SK-N-SH treated with all-trans-retinoic acid at 6 μM for 48 hours (cell line): Measurements from ENCODE around the gene FMN1.

Experiments
- ATAC-seq: fragments of 200-7000 bp; cut with Tn5 transposase; 3 replicates; pipeline ENCODE4 v1.9.1; 2020; ENCODE audit warnings: mild to moderate bottlenecking, moderate library complexity
- ARNTL ChIP-seq: fragments of 450-650 bp; formaldehyde crosslinking; IDR thresholded peaks from 2 replicates; pipeline ENCODE4 v1.5.0; 2020; ENCODE audit warnings: low read depth, mild to moderate bottlenecking, moderate library complexity, borderline replicate concordance
- BACH2 ChIP-seq: fragments of 250-450 bp; sonication (Bioruptor Pico); IDR thresholded peaks from 2 replicates; pipeline ENCODE4 v1.9.0; 2021; ENCODE audit warnings: mild to moderate bottlenecking, borderline replicate concordance
- CREB5 ChIP-seq: fragments of 250-450 bp; sonication (Bioruptor Pico); IDR thresholded peaks from 2 replicates; pipeline ENCODE4 v1.5.1; 2020; ENCODE audit warnings: low read depth, mild to moderate bottlenecking, moderate library complexity
- CSDC2 ChIP-seq: fragments of 250-450 bp; sonication (Bioruptor Pico); IDR thresholded peaks from 2 replicates; pipeline ENCODE4 v1.5.0; 2020; ENCODE audit warnings: mild to moderate bottlenecking, moderate library complexity
- CSRNP3 ChIP-seq: fragments of 250-450 bp; sonication (Bioruptor Pico); IDR thresholded peaks from 2 replicates; pipeline ENCODE4 v1.5.1; 2021; ENCODE audit warnings: mild to moderate bottlenecking, moderate library complexity
- ESRRG ChIP-seq: fragments of 250-450 bp; sonication (Bioruptor Pico); IDR thresholded peaks from 2 replicates; pipeline ENCODE4 v1.6.1; 2021; ENCODE audit warnings: mild to moderate bottlenecking
- GLIS3 ChIP-seq: fragments of 250-450 bp; sonication (Bioruptor Pico); IDR thresholded peaks from 2 replicates; pipeline ENCODE4 v1.5.0; 2020; ENCODE audit warnings: mild to moderate bottlenecking, moderate library complexity
- ISL1 ChIP-seq: fragments of 250-450 bp; sonication (Bioruptor Pico); IDR thresholded peaks from 2 replicates; pipeline ENCODE4 v2.1.2; 2022; ENCODE audit warnings: mild to moderate bottlenecking, moderate library complexity
- PATZ1 ChIP-seq: fragments of 250-450 bp; sonication (Bioruptor Pico); IDR thresholded peaks from 2 replicates; pipeline ENCODE4 v1.8.0; 2020; ENCODE audit warnings: mild to moderate bottlenecking, moderate library complexity, borderline replicate concordance
- POU6F1 ChIP-seq: fragments of 250-450 bp; sonication (Bioruptor Pico); IDR thresholded peaks from 2 replicates; pipeline ENCODE4 v1.8.0; 2021; ENCODE audit warnings: low read depth, mild to moderate bottlenecking, moderate library complexity, borderline replicate concordance
- PPARA ChIP-seq: fragments of 250-450 bp; sonication (Bioruptor Pico); IDR thresholded peaks from 2 replicates; pipeline ENCODE4 v1.5.0; 2020; ENCODE audit warnings: mild to moderate bottlenecking, borderline replicate concordance
- RARB ChIP-seq: fragments of 250-450 bp; sonication (Bioruptor Pico); IDR thresholded peaks from 2 replicates; pipeline ENCODE4 v1.8.0; 2021; ENCODE audit warnings: mild to moderate bottlenecking, moderate library complexity
- SNAI2 ChIP-seq: fragments of 250-450 bp; sonication (Bioruptor Pico); IDR thresholded peaks from 2 replicates; pipeline ENCODE4 v1.5.0; 2020; ENCODE audit warnings: mild to moderate bottlenecking, moderate library complexity
- TCF4 ChIP-seq: fragments of 250-450 bp; sonication (Bioruptor Pico); IDR thresholded peaks from 2 replicates; pipeline ENCODE4 v1.8.0; 2021; ENCODE audit warnings: mild to moderate bottlenecking, moderate library complexity, borderline replicate concordance
- TOX ChIP-seq: fragments of 250-450 bp; sonication (Bioruptor Pico); IDR thresholded peaks from 2 replicates; pipeline ENCODE4 v1.8.0; 2021; ENCODE audit warnings: mild to moderate bottlenecking, moderate library complexity, borderline replicate concordance
- ZC3H10 ChIP-seq: fragments of 250-450 bp; sonication (Bioruptor Pico); IDR thresholded peaks from 2 replicates; pipeline ENCODE4 v1.5.1; 2021; ENCODE audit warnings: mild to moderate bottlenecking, moderate library complexity
- ZFP3 ChIP-seq: fragments of 250-450 bp; sonication (Bioruptor Pico); IDR thresholded peaks from 2 replicates; pipeline ENCODE4 v1.5.0; 2020; ENCODE audit warnings: mild to moderate bottlenecking, moderate library complexity
- ZFP30 ChIP-seq: fragments of 450-650 bp; formaldehyde crosslinking; IDR thresholded peaks from 2 replicates; pipeline ENCODE4 v1.5.0; 2022; ENCODE audit warnings: mild to moderate bottlenecking, moderate library complexity
- ZNF565 ChIP-seq: fragments of 450-650 bp; formaldehyde crosslinking; conservative IDR thresholded peaks from 2 replicates; pipeline ENCODE4 v1.5.0; 2020; ENCODE audit warnings: low read depth, mild to moderate bottlenecking, moderate library complexity
- ZNF8 ChIP-seq: fragments of 450-650 bp; formaldehyde crosslinking; IDR thresholded peaks from 2 replicates; pipeline ENCODE4 v1.5.0; 2020; ENCODE audit warnings: mild to moderate bottlenecking, moderate library complexity

The FMN1 gene

GRCh38 chr15:33234020-33234461 lies 39.5 kb upstream of the FMN1 start:
- TF ChIP-seq RARB (CRISPR knock-in tag) (no peak), ISL1 (peak; percentile 59; the same call in 1 of the 2 replicates), PPARA (CRISPR knock-in tag) (no peak), CSDC2 (CRISPR knock-in tag) (peak; percentile 45; the same call in 1 of the 2 replicates)
- peak; percentile 96 for ATAC-seq

GRCh38 chr15:33226559-33227181 lies 32.2 kb upstream of the FMN1 start:
- TF ChIP-seq POU6F1 (CRISPR knock-in tag) = no peak
- TF ChIP-seq ZC3H10 (CRISPR knock-in tag) = no peak
- no peak for TF ChIP-seq CREB5 (CRISPR knock-in tag)
- no peak for TF ChIP-seq ZNF8 (CRISPR knock-in tag)
- no peak for TF ChIP-seq CSRNP3
- no peak for TF ChIP-seq PPARA (CRISPR knock-in tag)
- TF ChIP-seq ZFP30 = no peak
- TF ChIP-seq ARNTL (CRISPR knock-in tag) = no peak
- ATAC-seq = peak; percentile 97

- TF ChIP-seq TCF4 = no peak
- no peak for TF ChIP-seq ESRRG
- TF ChIP-seq PPARA (CRISPR knock-in tag) = no peak
- TF ChIP-seq CSDC2 (CRISPR knock-in tag) = no peak
- TF ChIP-seq RARB (CRISPR knock-in tag) = no peak
- no peak for TF ChIP-seq POU6F1 (CRISPR knock-in tag)
- TF ChIP-seq TOX (CRISPR knock-in tag) = no peak
- TF ChIP-seq SNAI2 = no peak
- no peak for TF ChIP-seq CREB5 (CRISPR knock-in tag)
- no peak for TF ChIP-seq BACH2 (CRISPR knock-in tag)
- TF ChIP-seq ZNF565 (CRISPR knock-in tag) = no peak
- ATAC-seq = no peak
Observed at GRCh38 chr15:33218071-33218491, 23.6 kb upstream of the FMN1 start.

GRCh38 chr15:33215941-33216872 lies 21.7 kb upstream of the FMN1 start:
- ATAC-seq = peak; percentile 72
- TF ChIP-seq PATZ1 (CRISPR knock-in tag) = no peak
- TF ChIP-seq CSRNP3 = no peak
- TF ChIP-seq GLIS3 = no peak
- no peak for TF ChIP-seq ARNTL (CRISPR knock-in tag)
- TF ChIP-seq ZFP3 (CRISPR knock-in tag) = no peak
- no peak for TF ChIP-seq ZFP30
- TF ChIP-seq TOX (CRISPR knock-in tag) = no peak
- TF ChIP-seq ESRRG = no peak
- TF ChIP-seq ZNF8 (CRISPR knock-in tag) = no peak
